T-cell (primary cell): Measurements from ENCODE around the gene DUSP19. TPM values are rescaled to one million over a fixed set of nuclear protein-coding genes. Genes with fewer than 3 reads are reported as not detected.

Experiments
- ATAC-seq, 4 experiments: fragments of 200-7000 bp in 3 of 4; fragments of 150-1000 bp in 1 of 4; cut with Tn5 transposase; replicated peaks in 1 of 4; 1 replicate in 3 of 4; 2 replicates in 1 of 4; pipeline ENCODE4 v1.10.0; 2021; ENCODE audit warnings: moderate library complexity in 3 of 4, mild to moderate bottlenecking in 2 of 4, moderate number of reproducible peaks in 1 of 4
- CTCF ChIA-PET, 2 donors: fragments of 300-600 bp; sonication (Branson Sonifier 250); formaldehyde crosslinking; loops; one replicate each; lab custom pipeline; 2022; ENCODE audit warnings: antibody characterized with exemption in 2 of 2; lab: Charles Lee
- POLR2A ChIA-PET, 2 donors: fragments of 300-600 bp; sonication (Branson Sonifier 250); formaldehyde crosslinking; loops; one replicate each; lab custom pipeline; 2022; ENCODE audit warnings: antibody characterized with exemption in 2 of 2; lab: Charles Lee
- DNase-seq, 35 experiments: peaks; one replicate each; pipeline versions ENCODE4 v3.0.0 to v3.0.0-alpha.2; 2013 to 2023
- H3K27ac ChIP-seq: one replicate; pipeline ENCODE4 v1.5.1; 2013; ENCODE audit warnings: low read length
- H3K27me3 ChIP-seq, 2 experiments: replicated peaks in 1 of 2; 1 replicate in 1 of 2; 2 replicates in 1 of 2; pipeline versions ENCODE4 v1.6.1 to v1.7.0; 2013; ENCODE audit warnings: low read length in 1 of 2, mixed read lengths in 1 of 2; ENCODE audit not compliant: control insufficient read depth in 2 of 2, insufficient read depth in 2 of 2; ENCODE audit errors: extremely low read depth in 1 of 2
- H3K36me3 ChIP-seq, 2 donors: 1 replicate in 1 of 2; 2 replicates in 1 of 2; pipeline versions ENCODE4 v1.6.1 to v1.7.0; 2013; ENCODE audit warnings: low read length in 1 of 2; ENCODE audit not compliant: control insufficient read depth in 2 of 2, insufficient read depth in 1 of 2; ENCODE audit errors: extremely low read depth in 1 of 2
- H3K4me1 ChIP-seq, 2 experiments: 1 replicate in 1 of 2; 2 replicates in 1 of 2; pipeline versions ENCODE4 v1.6.1 to v1.7.0; 2013; ENCODE audit warnings: low read length in 2 of 2, mixed read lengths in 1 of 2; ENCODE audit not compliant: insufficient read depth in 2 of 2, control insufficient read depth in 1 of 2; ENCODE audit errors: extremely low read depth in 1 of 2
- H3K4me3 ChIP-seq, 2 donors: 1 replicate in 1 of 2; 2 replicates in 1 of 2; pipeline versions ENCODE4 v1.5.1 to v1.7.0; 2013; ENCODE audit warnings: mild to moderate bottlenecking in 2 of 2, low read length in 1 of 2, moderate library complexity in 1 of 2; ENCODE audit not compliant: control insufficient read depth in 1 of 2; ENCODE audit errors: extremely low read depth in 1 of 2
- H3K9me3 ChIP-seq: 2 replicates; pipeline ENCODE4 v1.7.0; 2013
- H3K27ac Mint-ChIP-seq, 2 donors: one replicate each; pipeline ENCODE4 v1.8.0; 2020 to 2021; ENCODE audit warnings: mild to moderate bottlenecking in 2 of 2, mixed read lengths in 2 of 2
- H3K27me3 Mint-ChIP-seq, 2 donors: one replicate each; pipeline ENCODE4 v1.8.0; 2021 to 2022; ENCODE audit warnings: mixed read lengths in 2 of 2
- H3K36me3 Mint-ChIP-seq: one replicate; pipeline ENCODE4 v1.8.0; 2021; ENCODE audit warnings: mixed read lengths
- H3K4me1 Mint-ChIP-seq, 3 donors: one replicate each; pipeline ENCODE4 v1.8.0; 2020 to 2022; ENCODE audit warnings: mixed read lengths in 3 of 3, mild to moderate bottlenecking in 1 of 3
- H3K4me3 Mint-ChIP-seq, 3 donors: one replicate each; pipeline ENCODE4 v1.8.0; 2020 to 2022; ENCODE audit warnings: mild to moderate bottlenecking in 3 of 3, mixed read lengths in 3 of 3, moderate library complexity in 3 of 3
- H3K9me3 Mint-ChIP-seq, 3 donors: one replicate each; pipeline ENCODE4 v1.8.0; 2020 to 2022; ENCODE audit warnings: mixed read lengths in 3 of 3
- WGBS: methylation state at CpG from one replicate; pipeline ENCODE4 v1.1.5; 2013; ENCODE audit warnings: missing lambda C conversion rate; ENCODE audit not compliant: insufficient coverage; 5-methylcytosine and 5-hydroxymethylcytosine counted together
- total RNA-seq, 35 experiments: library from RNA in 6 of 35; stranded (reverse) in 6 of 35; fragments of 120-200 nt in 1 of 35; gene quantifications; one replicate each; pipeline versions ENCODE4 v1.2.1 to v1.2.4 and lab custom pipeline; 2013 to 2026

Gene DUSP19
- total RNA-seq, 5 donors from 2014 or later (not counting 1 experiment from before 2014, with no cell fraction given) = 1.3 to 2.5 (median 2.0) TPM

GRCh38 chr2:183078163-183078463 is 434 bp upstream of the DUSP19 start:
- DNase-seq = peak in 6 of 35 experiments; percentile 1 to 14 (median 6)

GRCh38 chr2:183079139-183079775 is 710 bp downstream of the DUSP19 start:
- H3K4me3 Mint-ChIP-seq = peak overlapping the region; percentile 86 to 92 (median 91)
- Histone ChIP-seq H3K9me3 (no peaks in the 10 kb centered on the region), H3K4me3 (peak overlapping the region; percentile 62 to 77), H3K27ac (no peak overlapping the region), H3K27me3 (peaks cover 0 to 4% of the 10 kb centered on the region in 2 experiments), H3K4me1 (peaks cover 2 to 5% of the 10 kb centered on the region in 2 experiments), H3K36me3 (no peaks in the 10 kb centered on the region)
- no peaks in the 10 kb centered on the region for H3K27me3 Mint-ChIP-seq
- ATAC-seq = peak; percentile 40 to 54 (median 48)
- 27% methylated on average over 6 of the region's 13 CpGs for WGBS
- ChIA-PET CTCF (interaction anchor here (0.6 to 1.6 kb wide), 4 partner anchors 14 to 45 kb away, joined by 3 to 11 read pairs (median 4); partner anchors contain the start of gene NUP35 (in 1 of the 2)), POLR2A (interaction anchor here (0.6 to 0.7 kb wide), 2 partner anchors 303 to 319 kb away, joined by 3 to 5 read pairs; no protein-coding TSS in a partner anchor)
- H3K27ac Mint-ChIP-seq = peak overlapping the region; percentile 60 to 83
- no peaks in the 10 kb centered on the region for H3K9me3 Mint-ChIP-seq
- no peaks in the 10 kb centered on the region for H3K36me3 Mint-ChIP-seq
- peaks cover 5 to 6% (median 6%) of the 10 kb centered on the region in 3 donors for H3K4me1 Mint-ChIP-seq
- DNase-seq = peak in 1 of 35 experiments; percentile 36

More at GRCh38 chr2:183078163-183078463, 434 bp upstream of the DUSP19 start:
- H3K9me3 ChIP-seq = no peaks in the 10 kb centered on the region
- peaks cover 2 to 5% of the 10 kb centered on the region in 2 experiments for H3K4me1 ChIP-seq
- H3K9me3 Mint-ChIP-seq = no peaks in the 10 kb centered on the region
- H3K4me3 Mint-ChIP-seq = peak overlapping the region; percentile 86 to 92 (median 91)
- ChIA-PET CTCF (interaction anchor here (1.2 to 1.3 kb wide), 2 partner anchors 45 to 47 kb away, joined by 3 read pairs; no protein-coding TSS in a partner anchor), POLR2A (no interaction called here)
- peak; percentile 34 to 51 (median 45) for ATAC-seq
- no peaks in the 10 kb centered on the region for H3K36me3 Mint-ChIP-seq
- peaks cover 0 to 4% of the 10 kb centered on the region in 2 experiments for H3K27me3 ChIP-seq
- H3K36me3 ChIP-seq = no peaks in the 10 kb centered on the region
- WGBS = 0% methylated on average over 4 of the region's 8 CpGs
- H3K27ac Mint-ChIP-seq = peak overlapping the region; percentile 60 to 83
- peak overlapping the region; percentile 62 to 77 for H3K4me3 ChIP-seq
- H3K27ac ChIP-seq = no peak overlapping the region
- no peaks in the 10 kb centered on the region for H3K27me3 Mint-ChIP-seq
- H3K4me1 Mint-ChIP-seq = peaks cover 5 to 6% (median 6%) of the 10 kb centered on the region in 3 donors

- Mint-ChIP-seq H3K4me3 (no peak overlapping the region), H3K9me3 (no peaks in the 10 kb centered on the region), H3K36me3 (no peaks in the 10 kb centered on the region), H3K27ac (no peak overlapping the region), H3K27me3 (no peaks in the 10 kb centered on the region), H3K4me1 (peaks cover 5 to 6% (median 6%) of the 10 kb centered on the region in 3 donors)
- ATAC-seq (no peak), DNase-seq (no peak)
- H3K36me3 ChIP-seq = no peaks in the 10 kb centered on the region
- no peaks in the 10 kb centered on the region for H3K27me3 ChIP-seq
- H3K27ac ChIP-seq = no peak overlapping the region
- H3K9me3 ChIP-seq = no peaks in the 10 kb centered on the region
- WGBS = no CpG with 5 or more reads among the region's 1 CpG
- H3K4me1 ChIP-seq = peaks cover 2 to 5% of the 10 kb centered on the region in 2 experiments
- ChIA-PET POLR2A (interaction anchor here (0.6 to 0.7 kb wide), 2 partner anchors 36 to 166 kb away, joined by 3 to 7 read pairs; no protein-coding TSS in a partner anchor), CTCF (no interaction called here)
- no peak overlapping the region for H3K4me3 ChIP-seq
Observed at GRCh38 chr2:183081911-183082310, 3.4 kb downstream of the DUSP19 start.

- Mint-ChIP-seq H3K4me3 (no peak overlapping the region), H3K27ac (no peak overlapping the region), H3K9me3 (no peaks in the 10 kb centered on the region), H3K4me1 (no peaks in the 10 kb centered on the region), H3K27me3 (no peaks in the 10 kb centered on the region), H3K36me3 (peaks cover 8% of the 10 kb centered on the region)
- POLR2A ChIA-PET = no interaction called here
- Histone ChIP-seq H3K4me3 (no peak overlapping the region), H3K27me3 (no peaks in the 10 kb centered on the region), H3K4me1 (no peaks in the 10 kb centered on the region), H3K9me3 (no peaks in the 10 kb centered on the region), H3K36me3 (no peaks in the 10 kb centered on the region), H3K27ac (no peak overlapping the region)
- no peak for DNase-seq
- CTCF ChIA-PET = no interaction called here
- no peak for ATAC-seq
- no CpG with 5 or more reads among the region's 3 CpGs for WGBS
Observed at GRCh38 chr2:183088061-183088460, 9.5 kb downstream of the DUSP19 start.

- ChIA-PET POLR2A (no interaction called here), CTCF (interaction anchor here in 1 of 2 donors (0.5 kb wide), 1 partner anchor 54 kb away, joined by 4 read pairs; no protein-coding TSS in a partner anchor)
- H3K9me3 ChIP-seq = no peaks in the 10 kb centered on the region
- no peak overlapping the region for H3K27ac ChIP-seq
- no peak for DNase-seq
- H3K36me3 Mint-ChIP-seq = peaks cover 8% of the 10 kb centered on the region
- ATAC-seq = no peak
- H3K27ac Mint-ChIP-seq = no peak overlapping the region
- H3K36me3 ChIP-seq = no peaks in the 10 kb centered on the region
- WGBS = 94% methylated on average over 2 of the region's 6 CpGs
- no peaks in the 10 kb centered on the region for H3K9me3 Mint-ChIP-seq
- H3K4me1 ChIP-seq = no peaks in the 10 kb centered on the region
- no peak overlapping the region for H3K4me3 ChIP-seq
- H3K4me1 Mint-ChIP-seq = no peaks in the 10 kb centered on the region
- H3K27me3 Mint-ChIP-seq = no peaks in the 10 kb centered on the region
- no peak overlapping the region for H3K4me3 Mint-ChIP-seq
- H3K27me3 ChIP-seq = no peaks in the 10 kb centered on the region
Observed at GRCh38 chr2:183089192-183089851, 10.8 kb downstream of the DUSP19 start.

- no peak overlapping the region for H3K27ac Mint-ChIP-seq
- no peaks in the 10 kb centered on the region for H3K27me3 ChIP-seq
- H3K4me1 Mint-ChIP-seq = no peaks in the 10 kb centered on the region
- no peaks in the 10 kb centered on the region for H3K27me3 Mint-ChIP-seq
- DNase-seq = no peak
- CTCF ChIA-PET = no interaction called here
- no peaks in the 10 kb centered on the region for H3K9me3 Mint-ChIP-seq
- no peak for ATAC-seq
- POLR2A ChIA-PET = no interaction called here
- H3K4me3 Mint-ChIP-seq = no peak overlapping the region
- peaks cover 10% of the 10 kb centered on the region for H3K36me3 Mint-ChIP-seq
- no peak overlapping the region for H3K27ac ChIP-seq
- no peak overlapping the region for H3K4me3 ChIP-seq
- WGBS = 96% methylated on average over 5 of the region's 7 CpGs
- no peaks in the 10 kb centered on the region for H3K36me3 ChIP-seq
- H3K4me1 ChIP-seq = no peaks in the 10 kb centered on the region
- H3K9me3 ChIP-seq = no peaks in the 10 kb centered on the region
Observed at GRCh38 chr2:183091318-183091953, 12.9 kb downstream of the DUSP19 start.
